Subcutaneous abdominal adipose tissue (tissue), 5 donors: ENCODE results near the gene DDX47.

Experiments used
- H3K27ac ChIP-seq: one replicate; pipeline ENCODE4 v1.7.0; 2013; ENCODE audit warnings: low read depth, mild to moderate bottlenecking, inconsistent platforms, low read length, moderate library complexity
- H3K27me3 ChIP-seq, 5 donors: one replicate each; pipeline ENCODE4 v1.7.0; 2013; ENCODE audit warnings: low read length in 5 of 5, inconsistent platforms in 1 of 5; ENCODE audit not compliant: control insufficient read depth in 5 of 5, insufficient read depth in 4 of 5
- H3K36me3 ChIP-seq, 5 donors: one replicate each; pipeline ENCODE4 v1.7.0; 2013; ENCODE audit warnings: low read length in 5 of 5; ENCODE audit not compliant: control insufficient read depth in 5 of 5, insufficient read depth in 5 of 5
- H3K4me1 ChIP-seq, 5 donors: one replicate each; pipeline ENCODE4 v1.7.0; 2013; ENCODE audit warnings: low read length in 5 of 5, mild to moderate bottlenecking in 3 of 5, moderate library complexity in 1 of 5; ENCODE audit not compliant: control insufficient read depth in 5 of 5, insufficient read depth in 5 of 5
- H3K4me3 ChIP-seq, 5 donors: one replicate each; pipeline ENCODE4 v1.7.0; 2013; ENCODE audit warnings: low read length in 5 of 5, low read depth in 1 of 5
- H3K9ac ChIP-seq, 5 donors: one replicate each; pipeline ENCODE4 v1.7.0; 2013; ENCODE audit warnings: low read length in 5 of 5, mild to moderate bottlenecking in 4 of 5, moderate library complexity in 3 of 5
- H3K9me3 ChIP-seq, 5 donors: one replicate each; pipeline ENCODE4 v1.7.0; 2013; ENCODE audit warnings: low read length in 5 of 5; ENCODE audit not compliant: control insufficient read depth in 5 of 5
- donor health status: healthy.
- donor health status: healthy.
- donor health status: healthy.
- donor health status: healthy.
- donor health status: healthy.

Gene DDX47

GRCh38 chr12:12813120-12814101 lies at the start of gene DDX47:
DDX47 (plus strand) TSS chr12:12813346; CDS start chr12:12813368, 22 bp downstream.
- H3K4me3 ChIP-seq: peak within 1 kb of the TSS; percentile 84 to 100 (median 96)
- H3K27ac ChIP-seq: peak within 1 kb of the TSS; percentile 89
- H3K9me3 ChIP-seq: no peaks in the 10 kb centered on the region
- no peaks in the 10 kb centered on the region for H3K27me3 ChIP-seq
- H3K9ac ChIP-seq: peak within 1 kb of the TSS; percentile 89 to 98 (median 97)
- H3K36me3 ChIP-seq: peaks cover 0 to 6% (median 3%) of the 10 kb centered on the region in 5 donors
- peaks cover 6 to 33% (median 26%) of the 10 kb centered on the region in 5 donors for H3K4me1 ChIP-seq

GRCh38 chr12:12764824-12765223 lies 48.3 kb upstream of the DDX47 start:
- no peaks in the 10 kb centered on the region for H3K4me1 ChIP-seq
- no peak overlapping the region for H3K4me3 ChIP-seq
- no peak overlapping the region for H3K9ac ChIP-seq
- H3K27ac ChIP-seq: no peak overlapping the region
- no peaks in the 10 kb centered on the region for H3K27me3 ChIP-seq
- H3K9me3 ChIP-seq: no peaks in the 10 kb centered on the region
- no peaks in the 10 kb centered on the region for H3K36me3 ChIP-seq

- H3K27me3 ChIP-seq: no peaks in the 10 kb centered on the region
- H3K4me3 ChIP-seq: no peak overlapping the region
- H3K9ac ChIP-seq: no peak overlapping the region
- no peak overlapping the region for H3K27ac ChIP-seq
- H3K9me3 ChIP-seq: peaks cover 0 to 3% (median 0%) of the 10 kb centered on the region in 5 donors
- no peaks in the 10 kb centered on the region for H3K36me3 ChIP-seq
- H3K4me1 ChIP-seq: peaks cover 0 to 3% (median 0%) of the 10 kb centered on the region in 5 donors
These were observed 42.9 kb upstream of the DDX47 start for GRCh38 chr12:12770262-12770661.

- peaks cover 0 to 3% (median 0%) of the 10 kb centered on the region in 5 donors for H3K9me3 ChIP-seq
- no peak overlapping the region for H3K9ac ChIP-seq
- H3K36me3 ChIP-seq: no peaks in the 10 kb centered on the region
- H3K4me1 ChIP-seq: peaks cover 0 to 11% (median 5%) of the 10 kb centered on the region in 5 donors
- no peak overlapping the region for H3K4me3 ChIP-seq
- no peaks in the 10 kb centered on the region for H3K27me3 ChIP-seq
- no peak overlapping the region for H3K27ac ChIP-seq
These were observed 38.4 kb upstream of the DDX47 start for GRCh38 chr12:12774791-12775190.

GRCh38 chr12:12776261-12776660 lies 36.9 kb upstream of the DDX47 start:
- Histone ChIP-seq H3K4me3 (no peak overlapping the region), H3K27me3 (no peaks in the 10 kb centered on the region), H3K9me3 (no peaks in the 10 kb centered on the region), H3K27ac (no peak overlapping the region), H3K36me3 (no peaks in the 10 kb centered on the region), H3K9ac (no peak overlapping the region), H3K4me1 (peaks cover 0 to 10% (median 5%) of the 10 kb centered on the region in 5 donors)

- Histone ChIP-seq H3K9me3 (no peaks in the 10 kb centered on the region), H3K4me1 (peaks cover 0 to 8% (median 5%) of the 10 kb centered on the region in 5 donors), H3K9ac (no peak overlapping the region), H3K27ac (no peak overlapping the region), H3K4me3 (no peak overlapping the region), H3K36me3 (no peaks in the 10 kb centered on the region), H3K27me3 (no peaks in the 10 kb centered on the region)
These were observed 36.1 kb upstream of the DDX47 start for GRCh38 chr12:12777092-12777491.

- Histone ChIP-seq H3K9me3 (no peaks in the 10 kb centered on the region), H3K27ac (no peak overlapping the region), H3K27me3 (no peaks in the 10 kb centered on the region), H3K36me3 (no peaks in the 10 kb centered on the region), H3K4me1 (peaks cover 0 to 8% (median 5%) of the 10 kb centered on the region in 5 donors), H3K4me3 (no peak overlapping the region), H3K9ac (no peak overlapping the region)
These were observed 34.1 kb upstream of the DDX47 start for GRCh38 chr12:12779007-12779406.

GRCh38 chr12:12779529-12779928 lies 33.6 kb upstream of the DDX47 start:
- H3K27me3 ChIP-seq: no peaks in the 10 kb centered on the region
- H3K9me3 ChIP-seq: no peaks in the 10 kb centered on the region
- H3K9ac ChIP-seq: no peak overlapping the region
- H3K27ac ChIP-seq: no peak overlapping the region
- no peaks in the 10 kb centered on the region for H3K36me3 ChIP-seq
- no peak overlapping the region for H3K4me3 ChIP-seq
- H3K4me1 ChIP-seq: peaks cover 0 to 13% (median 7%) of the 10 kb centered on the region in 5 donors

GRCh38 chr12:12784116-12784515 lies 29.0 kb upstream of the DDX47 start:
- Histone ChIP-seq H3K9ac (no peak overlapping the region), H3K27me3 (no peaks in the 10 kb centered on the region), H3K4me3 (no peak overlapping the region), H3K27ac (peak overlapping the region; percentile 84), H3K36me3 (no peaks in the 10 kb centered on the region), H3K9me3 (no peaks in the 10 kb centered on the region), H3K4me1 (peaks cover 3 to 44% (median 37%) of the 10 kb centered on the region in 5 donors)
